ENCODE measurements around the gene DPP3. TPM values are rescaled to one million over a fixed set of nuclear protein-coding genes. Genes with fewer than 3 reads are reported as not detected.

DPP3 gene
- total RNA-seq, 1 donor from 2014 or later: 32.7 TPM

GRCh38 chr11:66475349-66476172 lies 4.7 kb upstream of the DPP3 start:
- Histone ChIP-seq H3K4me3 (no peak overlapping the region), H3K27me3 (ENCODE audit: low read depth) (no peaks in the 10 kb centered on the region), H3K4me1 (peaks cover 9% of the 10 kb centered on the region), H3K9me3 (no peaks in the 10 kb centered on the region), H3K36me3 (peaks cover 50% of the 10 kb centered on the region), H3K27ac (no peak overlapping the region)
- ATAC-seq (no peak), DNase-seq (no peak)
- no peak for TF ChIP-seq CTCF (IDR thresholded peaks at IDR 0.05)
- intact Hi-C loops (cut with DNase I): no loop called here

DNA sequence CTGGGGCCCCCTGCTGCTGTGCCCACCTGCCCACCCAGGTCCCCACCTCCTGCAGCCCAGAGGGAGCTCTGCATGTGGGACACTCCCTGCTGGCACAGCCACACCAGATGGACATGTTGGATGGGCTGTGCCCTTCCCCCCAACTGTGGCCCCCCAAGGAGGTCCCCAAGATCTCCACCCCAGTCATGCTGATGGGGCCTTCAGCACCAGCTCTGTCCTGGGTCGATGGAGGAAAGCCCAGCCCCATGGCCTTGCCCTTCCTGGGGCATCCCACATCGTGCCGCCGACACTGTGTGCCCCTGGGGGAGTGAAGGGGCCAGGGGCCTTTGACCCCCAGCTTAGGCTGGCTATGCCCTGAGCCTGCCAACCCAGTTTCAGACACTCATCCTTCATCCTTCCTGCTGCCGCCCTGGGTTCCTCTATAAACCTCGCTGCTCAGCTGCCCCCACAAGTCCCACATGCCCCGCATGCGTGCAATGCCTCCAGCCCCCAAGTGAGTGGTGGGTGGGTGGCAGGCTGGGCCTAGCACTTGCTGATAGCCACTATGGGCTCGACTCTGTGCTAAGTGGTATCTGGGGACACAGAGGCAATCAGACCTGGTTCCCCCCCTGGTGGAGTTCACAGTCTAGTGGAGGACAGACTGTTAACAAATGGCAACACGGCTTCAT lies 3.9 kb upstream of the DPP3 start:
- H3K27ac ChIP-seq: no peak overlapping the region
- H3K27me3 ChIP-seq (ENCODE audit: low read depth): no peaks in the 10 kb centered on the region
- H3K4me3 ChIP-seq: no peak overlapping the region
- no peaks in the 10 kb centered on the region for H3K9me3 ChIP-seq
- TF ChIP-seq CTCF (IDR thresholded peaks at IDR 0.05): no peak
- ATAC-seq: no peak
- peaks cover 46% of the 10 kb centered on the region for H3K36me3 ChIP-seq
- peaks cover 17% of the 10 kb centered on the region for H3K4me1 ChIP-seq
- DNase-seq: no peak
- intact Hi-C loops (cut with DNase I): no loop called here

- intact Hi-C loops (cut with DNase I): no loop called here
- no peak for ATAC-seq
Observed at GRCh38 chr11:66476841-66477251, 3.4 kb upstream of the DPP3 start.

DNA sequence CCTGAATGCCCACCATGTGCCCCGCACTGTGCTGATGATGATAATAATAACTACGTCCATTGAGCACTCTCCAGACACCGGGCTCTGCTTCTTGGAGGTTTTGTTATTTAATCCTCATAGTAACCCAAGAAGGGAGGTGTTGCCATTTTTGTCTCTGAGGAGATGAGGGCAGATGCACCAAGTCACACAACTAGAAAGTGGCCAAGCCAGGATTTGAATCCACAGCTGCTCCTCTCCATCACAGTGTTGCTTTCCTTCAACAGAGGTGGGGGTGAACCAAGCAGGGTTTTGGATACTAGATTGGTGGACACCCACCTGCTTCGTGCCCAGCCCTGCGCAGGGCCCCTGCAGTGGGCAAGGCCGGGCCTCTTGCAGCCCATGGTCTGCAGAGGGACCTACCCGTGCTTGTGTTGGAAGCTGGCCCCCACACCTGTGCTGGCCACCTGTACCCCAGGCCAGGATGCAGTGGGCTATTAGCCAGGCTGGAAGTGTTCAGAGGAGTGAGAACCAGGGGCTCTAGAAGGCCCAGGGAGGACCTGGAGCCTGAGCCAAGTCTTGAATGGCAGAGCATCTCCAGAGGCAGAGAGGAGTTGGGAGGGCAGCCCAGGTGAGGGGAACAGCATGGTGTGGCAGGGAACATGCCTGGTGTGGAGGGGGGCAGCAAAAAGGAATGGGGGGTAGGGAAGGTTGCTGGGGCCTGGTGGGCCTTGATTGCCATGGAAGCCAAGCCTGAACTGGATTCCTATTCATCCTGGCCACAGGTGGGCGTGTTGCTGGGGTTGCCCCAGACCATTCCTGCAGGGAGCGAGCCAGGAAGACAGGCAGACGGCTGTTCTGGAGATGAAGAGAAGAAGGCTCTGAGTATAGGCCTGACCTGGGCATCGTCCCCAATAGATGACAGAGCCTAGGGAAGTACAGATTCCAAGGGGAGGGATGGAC lies 2.7 kb upstream of the DPP3 start:
- Histone ChIP-seq H3K27me3 (ENCODE audit: low read depth) (no peaks in the 10 kb centered on the region), H3K36me3 (peaks cover 42% of the 10 kb centered on the region), H3K4me3 (no peak overlapping the region), H3K4me1 (peaks cover 17% of the 10 kb centered on the region), H3K27ac (no peak overlapping the region), H3K9me3 (no peaks in the 10 kb centered on the region)
- DNase-seq (no peak), ATAC-seq (no peak)
- TF ChIP-seq CTCF (IDR thresholded peaks at IDR 0.05): no peak
- intact Hi-C loops (cut with DNase I): no loop called here

More at GRCh38 chr11:66476841-66477251, 3.4 kb upstream of the DPP3 start:
- Histone ChIP-seq H3K27ac (no peak overlapping the region), H3K9me3 (no peaks in the 10 kb centered on the region), H3K27me3 (ENCODE audit: low read depth) (no peaks in the 10 kb centered on the region), H3K36me3 (peaks cover 42% of the 10 kb centered on the region), H3K4me3 (no peak overlapping the region), H3K4me1 (peaks cover 17% of the 10 kb centered on the region)
- TF ChIP-seq CTCF (IDR thresholded peaks at IDR 0.05): no peak
- DNase-seq: no peak

DNA sequence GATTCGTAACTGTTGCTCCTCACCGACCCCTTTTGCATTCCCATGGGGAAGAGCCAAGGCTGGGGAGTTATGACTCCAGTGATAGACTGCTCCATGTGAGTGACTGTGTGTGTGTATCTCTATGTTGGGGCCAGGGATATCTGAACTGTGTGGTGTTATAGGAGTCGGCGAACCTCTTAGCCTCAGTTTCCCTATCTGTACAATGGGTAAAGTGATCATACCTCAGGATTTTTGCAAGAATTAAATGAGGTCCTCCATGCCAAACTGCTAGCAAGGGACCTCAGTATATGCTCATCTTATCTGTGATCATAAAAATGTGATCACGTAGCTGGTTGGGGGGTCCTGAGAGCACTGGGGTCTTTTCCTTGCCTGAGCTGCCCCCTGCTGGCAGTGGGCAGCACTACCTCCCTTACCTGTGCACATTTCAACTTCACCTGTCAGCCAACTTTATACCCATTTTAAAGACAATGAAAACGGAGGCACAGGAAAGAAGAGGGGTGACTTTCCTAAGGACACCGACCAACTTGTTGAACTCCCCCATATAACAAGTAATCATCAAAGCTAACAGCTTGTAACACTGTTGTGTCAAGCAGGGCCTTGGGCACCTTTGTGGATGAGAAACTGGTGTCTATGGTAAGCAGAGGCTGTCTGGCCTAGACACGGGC lies 1.4 kb upstream of the DPP3 start:
- peaks cover 37% of the 10 kb centered on the region for H3K36me3 ChIP-seq
- no peak for DNase-seq
- H3K27me3 ChIP-seq (ENCODE audit: low read depth): no peaks in the 10 kb centered on the region
- H3K4me1 ChIP-seq: peaks cover 17% of the 10 kb centered on the region
- peak overlapping the region; percentile 75 for H3K4me3 ChIP-seq
- intact Hi-C loops (cut with DNase I): no loop called here
- ATAC-seq: no peak
- H3K9me3 ChIP-seq: no peaks in the 10 kb centered on the region
- TF ChIP-seq CTCF (IDR thresholded peaks at IDR 0.05): peak; percentile 69
- peak overlapping the region; percentile 92 for H3K27ac ChIP-seq
